HepG2 (cell line): ENCODE measurements around the gene FAM114A2. TPM values are rescaled to one million over a fixed set of nuclear protein-coding genes. Genes with fewer than 3 reads are reported as not detected.

ENCODE experiments used
- FOXA3 ChIP-seq: IDR thresholded peaks from 2 replicates; pipeline ENCODE4 v1.6.1; 2016; ENCODE audit warnings: missing genetic modification reagents, missing compliant biosample characterization
- HDAC6 ChIP-seq: fragments of 200-600 bp; sonication (generic); IDR thresholded peaks from 2 replicates; pipeline ENCODE4 v1.7.0; 2017; ENCODE audit warnings: mild to moderate bottlenecking, antibody characterized with exemption, low read length, low read depth
- KLF6 ChIP-seq: IDR thresholded peaks from 2 replicates; pipeline ENCODE4 v1.8.0; 2016; ENCODE audit warnings: missing biosample characterization, missing genetic modification reagents
- MXD1 ChIP-seq: sonication (generic); formaldehyde crosslinking; IDR thresholded peaks from 2 replicates; pipeline ENCODE4 v1.4.0; 2020; ENCODE audit warnings: mild to moderate bottlenecking, missing genetic modification reagents
- SIX4 ChIP-seq: sonication (generic); formaldehyde crosslinking; IDR thresholded peaks from 2 replicates; pipeline ENCODE4 v1.4.0; 2020; ENCODE audit warnings: missing genetic modification reagents
- SRSF1 ChIP-seq: fragments of 200-400 bp; formaldehyde crosslinking; optimal IDR thresholded peaks from 2 replicates; pipeline ENCODE3; 2017; ENCODE audit warnings: mild to moderate bottlenecking, low read depth, low read length, moderate library complexity
- STAT5B ChIP-seq: sonication (generic); formaldehyde crosslinking; IDR thresholded peaks from 2 replicates; pipeline ENCODE4 v1.4.0; 2020; ENCODE audit warnings: missing genetic modification reagents
- TAF1 ChIP-seq: sonication (generic); formaldehyde crosslinking; IDR thresholded peaks from 2 replicates; pipeline ENCODE4 v1.4.0; 2020; ENCODE audit warnings: missing genetic modification reagents
- XRCC5 ChIP-seq: fragments of 200-400 bp; formaldehyde crosslinking; optimal IDR thresholded peaks from 2 replicates; pipeline ENCODE3; 2017; ENCODE audit warnings: mild to moderate bottlenecking, low read length
- ZFYVE20 ChIP-seq: sonication (generic); formaldehyde crosslinking; IDR thresholded peaks from 2 replicates; pipeline ENCODE4 v1.8.0; 2023; ENCODE audit warnings: low read depth, mild to moderate bottlenecking, moderate library complexity, missing genetic modification reagents, borderline replicate concordance
- ZNF329 ChIP-seq: sonication (generic); formaldehyde crosslinking; IDR thresholded peaks from 2 replicates; pipeline ENCODE4 v1.9.0; 2021; ENCODE audit warnings: low read depth, mild to moderate bottlenecking, missing genetic modification reagents
- ZNF383 ChIP-seq: sonication (generic); formaldehyde crosslinking; IDR thresholded peaks from 2 replicates; pipeline ENCODE4 v1.4.0; 2020; ENCODE audit warnings: missing genetic modification reagents, mild to moderate bottlenecking, borderline replicate concordance
- ZNF543 ChIP-seq: sonication (generic); formaldehyde crosslinking; IDR thresholded peaks from 2 replicates; pipeline ENCODE4 v1.4.0; 2020; ENCODE audit warnings: mild to moderate bottlenecking, missing genetic modification reagents
- ZNF546 ChIP-seq: sonication (generic); formaldehyde crosslinking; conservative IDR thresholded peaks from 2 replicates; pipeline ENCODE4 v1.8.1; 2023; ENCODE audit warnings: mild to moderate bottlenecking, missing genetic modification reagents
- ZNF558 ChIP-seq: sonication (generic); formaldehyde crosslinking; IDR thresholded peaks from 2 replicates; pipeline ENCODE4 v1.9.0; 2022; ENCODE audit warnings: mild to moderate bottlenecking, missing genetic modification reagents, borderline replicate concordance
- ZNF660 ChIP-seq: sonication (generic); formaldehyde crosslinking; IDR thresholded peaks from 2 replicates; pipeline ENCODE4 v1.5.1; 2020; ENCODE audit warnings: mild to moderate bottlenecking, low read depth, missing genetic modification reagents, borderline replicate concordance
- ZNF770 ChIP-seq: sonication (generic); formaldehyde crosslinking; IDR thresholded peaks from 2 replicates; pipeline ENCODE4 v1.5.0; 2020; ENCODE audit warnings: mild to moderate bottlenecking, missing genetic modification reagents
- polyA plus RNA-seq, 8 experiments: library from polyadenylated mRNA; depleted of rRNA in 3 of 8; stranded (reverse) in 7 of 8; unstranded in 1 of 8; fragments of >200 nt; fragmentation: Illumina TruSeq in 4 of 8; extraction: Trizol in 4 of 8; gene quantifications; 2 replicates each; pipeline versions ENCODE4 v1.2.1 to v1.2.3, GENCODE V29; 2011 to 2016; ENCODE audit warnings: low read depth in 4 of 8, missing spikeins in 1 of 8, mixed read lengths in 1 of 8; ENCODE audit not compliant: insufficient read depth in 1 of 8
- total RNA-seq, 5 experiments: library from RNA; depleted of rRNA; stranded (reverse); fragments of >200 nt; fragmentation: Illumina TruSeq; extraction: Trizol; gene quantifications; 2 replicates each; pipeline ENCODE4 v1.2.3, GENCODE V29; 2016; ENCODE audit warnings: low read depth in 1 of 5
- TF ChIP-seq, protein P1 (sequence below): sonication (generic); formaldehyde crosslinking; IDR thresholded peaks from 2 replicates; pipeline ENCODE4 v1.4.0; 2020; ENCODE audit warnings: missing genetic modification reagents
- TF ChIP-seq, protein P2 (sequence below): sonication (generic); formaldehyde crosslinking; IDR thresholded peaks from 2 replicates; pipeline ENCODE4 v1.4.0; 2020; ENCODE audit warnings: missing genetic modification reagents, borderline replicate concordance

Gene FAM114A2
- total and polyA plus RNA-seq, 2 of the 13 experiments (the other 11 are each of a cell fraction or from before 2014, with no cell fraction given), result 6.9 to 11.4 TPM

DNA sequence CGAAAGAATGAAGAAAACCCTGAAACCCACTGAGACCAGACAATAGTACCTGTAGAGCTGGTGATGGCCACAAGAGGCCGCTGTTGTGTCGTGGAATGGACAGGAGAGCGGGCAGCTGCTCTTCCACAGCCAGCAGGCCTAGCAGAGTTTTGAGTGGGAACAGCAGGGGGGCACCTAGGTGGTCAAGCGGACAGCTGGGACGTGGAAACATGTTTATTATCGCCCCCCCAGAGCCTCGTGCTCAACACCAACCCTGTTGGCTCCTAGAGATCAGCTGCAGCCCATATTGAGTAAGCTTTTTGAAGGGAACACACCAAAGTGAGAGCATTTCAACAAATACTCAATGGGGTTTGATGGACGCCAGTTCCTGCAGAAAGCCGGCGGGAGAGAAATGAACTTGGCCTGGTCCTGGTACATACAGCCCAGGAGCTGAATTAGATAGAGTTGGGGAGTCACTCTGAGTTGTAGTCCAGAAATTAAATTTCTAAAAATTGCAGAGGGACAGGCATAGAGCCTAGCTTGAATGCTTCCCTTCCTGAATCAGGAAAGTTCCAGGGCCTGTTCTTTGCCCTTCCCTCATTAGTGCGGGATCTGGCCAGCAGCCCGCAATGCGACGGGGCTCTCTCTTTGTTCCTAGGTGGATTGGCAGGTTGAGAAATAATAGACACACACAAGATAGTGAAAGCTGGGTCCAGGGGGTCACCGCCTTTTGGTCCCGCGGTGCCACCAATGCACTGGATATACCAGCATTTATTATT lies 33.9 kb upstream of the FAM114A2 start (continued):
- TF ChIP-seq ZNF329 (no peak), STAT5B (no peak), HDAC6 (no peak), ZNF546 (CRISPR knock-in tag) (no peak), SRSF1 (no peak), MXD1 (CRISPR knock-in tag) (no peak), ZNF543 (CRISPR knock-in tag) (no peak), FOXA3 (CRISPR knock-in tag) (no peak), XRCC5 (peak; percentile 76), ZNF383 (CRISPR knock-in tag) (no peak), ZFYVE20 (CRISPR knock-in tag) (no peak), ZNF770 (CRISPR knock-in tag) (no peak), SIX4 (CRISPR knock-in tag) (no peak), TAF1 (no peak), KLF6 (CRISPR knock-in tag) (0 out of 2 replicates have a peak, but pooled peaks have one; percentile 16), ZNF660 (CRISPR knock-in tag) (no peak), ZNF558 (CRISPR knock-in tag) (0 out of 2 replicates have a peak, but pooled peaks have one; percentile 33)
- TF ChIP-seq, protein P1, sequence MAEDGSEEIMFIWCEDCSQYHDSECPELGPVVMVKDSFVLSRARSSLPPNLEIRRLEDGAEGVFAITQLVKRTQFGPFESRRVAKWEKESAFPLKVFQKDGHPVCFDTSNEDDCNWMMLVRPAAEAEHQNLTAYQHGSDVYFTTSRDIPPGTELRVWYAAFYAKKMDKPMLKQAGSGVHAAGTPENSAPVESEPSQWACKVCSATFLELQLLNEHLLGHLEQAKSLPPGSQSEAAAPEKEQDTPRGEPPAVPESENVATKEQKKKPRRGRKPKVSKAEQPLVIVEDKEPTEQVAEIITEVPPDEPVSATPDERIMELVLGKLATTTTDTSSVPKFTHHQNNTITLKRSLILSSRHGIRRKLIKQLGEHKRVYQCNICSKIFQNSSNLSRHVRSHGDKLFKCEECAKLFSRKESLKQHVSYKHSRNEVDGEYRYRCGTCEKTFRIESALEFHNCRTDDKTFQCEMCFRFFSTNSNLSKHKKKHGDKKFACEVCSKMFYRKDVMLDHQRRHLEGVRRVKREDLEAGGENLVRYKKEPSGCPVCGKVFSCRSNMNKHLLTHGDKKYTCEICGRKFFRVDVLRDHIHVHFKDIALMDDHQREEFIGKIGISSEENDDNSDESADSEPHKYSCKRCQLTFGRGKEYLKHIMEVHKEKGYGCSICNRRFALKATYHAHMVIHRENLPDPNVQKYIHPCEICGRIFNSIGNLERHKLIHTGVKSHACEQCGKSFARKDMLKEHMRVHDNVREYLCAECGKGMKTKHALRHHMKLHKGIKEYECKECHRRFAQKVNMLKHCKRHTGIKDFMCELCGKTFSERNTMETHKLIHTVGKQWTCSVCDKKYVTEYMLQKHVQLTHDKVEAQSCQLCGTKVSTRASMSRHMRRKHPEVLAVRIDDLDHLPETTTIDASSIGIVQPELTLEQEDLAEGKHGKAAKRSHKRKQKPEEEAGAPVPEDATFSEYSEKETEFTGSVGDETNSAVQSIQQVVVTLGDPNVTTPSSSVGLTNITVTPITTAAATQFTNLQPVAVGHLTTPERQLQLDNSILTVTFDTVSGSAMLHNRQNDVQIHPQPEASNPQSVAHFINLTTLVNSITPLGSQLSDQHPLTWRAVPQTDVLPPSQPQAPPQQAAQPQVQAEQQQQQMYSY (CRISPR knock-in tag), result peak; percentile 91
- TF ChIP-seq, protein P2, sequence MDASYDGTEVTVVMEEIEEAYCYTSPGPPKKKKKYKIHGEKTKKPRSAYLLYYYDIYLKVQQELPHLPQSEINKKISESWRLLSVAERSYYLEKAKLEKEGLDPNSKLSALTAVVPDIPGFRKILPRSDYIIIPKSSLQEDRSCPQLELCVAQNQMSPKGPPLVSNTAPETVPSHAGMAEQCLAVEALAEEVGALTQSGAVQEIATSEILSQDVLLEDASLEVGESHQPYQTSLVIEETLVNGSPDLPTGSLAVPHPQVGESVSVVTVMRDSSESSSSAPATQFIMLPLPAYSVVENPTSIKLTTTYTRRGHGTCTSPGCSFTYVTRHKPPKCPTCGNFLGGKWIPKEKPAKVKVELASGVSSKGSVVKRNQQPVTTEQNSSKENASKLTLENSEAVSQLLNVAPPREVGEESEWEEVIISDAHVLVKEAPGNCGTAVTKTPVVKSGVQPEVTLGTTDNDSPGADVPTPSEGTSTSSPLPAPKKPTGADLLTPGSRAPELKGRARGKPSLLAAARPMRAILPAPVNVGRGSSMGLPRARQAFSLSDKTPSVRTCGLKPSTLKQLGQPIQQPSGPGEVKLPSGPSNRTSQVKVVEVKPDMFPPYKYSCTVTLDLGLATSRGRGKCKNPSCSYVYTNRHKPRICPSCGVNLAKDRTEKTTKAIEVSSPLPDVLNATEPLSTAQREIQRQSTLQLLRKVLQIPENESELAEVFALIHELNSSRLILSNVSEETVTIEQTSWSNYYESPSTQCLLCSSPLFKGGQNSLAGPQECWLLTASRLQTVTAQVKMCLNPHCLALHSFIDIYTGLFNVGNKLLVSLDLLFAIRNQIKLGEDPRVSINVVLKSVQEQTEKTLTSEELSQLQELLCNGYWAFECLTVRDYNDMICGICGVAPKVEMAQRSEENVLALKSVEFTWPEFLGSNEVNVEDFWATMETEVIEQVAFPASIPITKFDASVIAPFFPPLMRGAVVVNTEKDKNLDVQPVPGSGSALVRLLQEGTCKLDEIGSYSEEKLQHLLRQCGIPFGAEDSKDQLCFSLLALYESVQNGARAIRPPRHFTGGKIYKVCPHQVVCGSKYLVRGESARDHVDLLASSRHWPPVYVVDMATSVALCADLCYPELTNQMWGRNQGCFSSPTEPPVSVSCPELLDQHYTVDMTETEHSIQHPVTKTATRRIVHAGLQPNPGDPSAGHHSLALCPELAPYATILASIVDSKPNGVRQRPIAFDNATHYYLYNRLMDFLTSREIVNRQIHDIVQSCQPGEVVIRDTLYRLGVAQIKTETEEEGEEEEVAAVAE (CRISPR knock-in tag), result 0 out of 2 replicates have a peak, but pooled peaks have one; percentile 27
